Activated gamma-delta T cell (primary cell): ENCODE data around the gene EMILIN1.

ENCODE experiments used
- DNase-seq: peaks from one replicate; lab custom pipeline; 2025; lab: John Stamatoyannopoulos, UW

EMILIN1 gene

GRCh38 chr2:27080140-27080469, 1.7 kb downstream of the EMILIN1 start:
- DNase-seq, result no peak

- no peak for DNase-seq
Observed at GRCh38 chr2:27080603-27080936, 2.2 kb downstream of the EMILIN1 start.

GRCh38 chr2:27081984-27082772, 3.8 kb downstream of the EMILIN1 start:
- no peak for DNase-seq

- no peak for DNase-seq
Observed at GRCh38 chr2:27082773-27083409, 4.5 kb downstream of the EMILIN1 start.

GRCh38 chr2:27083410-27084296, 5.2 kb downstream of the EMILIN1 start:
- DNase-seq, result no peak

- DNase-seq, result no peak
Observed at GRCh38 chr2:27084297-27085061, 6.1 kb downstream of the EMILIN1 start.

GRCh38 chr2:27085062-27085672, 6.8 kb downstream of the EMILIN1 start:
- DNase-seq, result no peak

DNA sequence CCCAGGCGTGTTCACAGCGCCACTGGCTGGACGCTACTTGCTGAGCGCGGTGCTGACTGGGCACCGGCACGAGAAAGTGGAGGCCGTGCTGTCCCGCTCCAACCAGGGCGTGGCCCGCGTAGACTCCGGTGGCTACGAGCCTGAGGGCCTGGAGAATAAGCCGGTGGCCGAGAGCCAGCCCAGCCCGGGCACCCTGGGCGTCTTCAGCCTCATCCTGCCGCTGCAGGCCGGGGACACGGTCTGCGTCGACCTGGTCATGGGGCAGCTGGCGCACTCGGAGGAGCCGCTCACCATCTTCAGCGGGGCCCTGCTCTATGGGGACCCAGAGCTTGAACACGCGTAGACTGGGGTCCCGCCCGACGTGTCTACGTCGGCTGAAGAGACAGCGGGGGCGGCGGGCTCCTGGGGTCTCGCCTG, 7.3 kb downstream of the EMILIN1 start:
- DNase-seq, result no peak

- DNase-seq, result peak; percentile 97
Observed at GRCh38 chr2:27086090-27086723, 7.8 kb downstream of the EMILIN1 start.

- DNase-seq, result no peak
Observed at GRCh38 chr2:27086724-27087593, 8.5 kb downstream of the EMILIN1 start, which contains the start of gene KHK. TSS of gene KHK (plus strand) at chr2:27086772. CDS start at chr2:27087260, 488 bp downstream.

DNA sequence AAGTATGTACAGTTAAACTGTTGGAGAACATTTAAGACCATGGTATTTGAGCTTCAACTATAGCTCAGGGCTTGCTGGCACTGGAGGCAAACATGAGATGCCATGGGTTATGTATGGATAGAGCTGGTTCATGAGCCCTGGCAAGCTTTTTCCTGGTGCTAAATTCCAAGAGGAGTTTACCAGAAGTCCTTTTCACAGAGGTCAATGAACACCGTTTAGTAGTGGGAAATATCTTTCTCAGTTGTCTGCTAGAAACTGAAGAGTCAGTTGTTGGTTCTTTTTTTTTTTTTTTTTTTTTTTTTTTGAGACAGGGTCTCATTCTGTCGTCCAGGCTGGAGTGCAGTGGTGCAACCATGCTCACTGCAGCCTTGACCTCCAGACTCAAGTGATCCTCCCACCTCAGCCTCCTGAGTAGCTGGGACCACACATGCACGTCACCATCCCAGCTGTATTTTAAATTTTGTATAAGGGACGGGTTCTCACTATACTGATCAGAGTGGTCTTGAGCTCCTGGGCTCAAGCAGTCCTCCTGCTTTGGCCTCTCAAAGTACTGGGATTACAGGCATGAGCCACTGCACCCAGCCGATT, 9.5 kb downstream of the EMILIN1 start:
- no peak for DNase-seq

GRCh38 chr2:27088634-27089033, 10.2 kb downstream of the EMILIN1 start:
- DNase-seq, result no peak

DNA sequence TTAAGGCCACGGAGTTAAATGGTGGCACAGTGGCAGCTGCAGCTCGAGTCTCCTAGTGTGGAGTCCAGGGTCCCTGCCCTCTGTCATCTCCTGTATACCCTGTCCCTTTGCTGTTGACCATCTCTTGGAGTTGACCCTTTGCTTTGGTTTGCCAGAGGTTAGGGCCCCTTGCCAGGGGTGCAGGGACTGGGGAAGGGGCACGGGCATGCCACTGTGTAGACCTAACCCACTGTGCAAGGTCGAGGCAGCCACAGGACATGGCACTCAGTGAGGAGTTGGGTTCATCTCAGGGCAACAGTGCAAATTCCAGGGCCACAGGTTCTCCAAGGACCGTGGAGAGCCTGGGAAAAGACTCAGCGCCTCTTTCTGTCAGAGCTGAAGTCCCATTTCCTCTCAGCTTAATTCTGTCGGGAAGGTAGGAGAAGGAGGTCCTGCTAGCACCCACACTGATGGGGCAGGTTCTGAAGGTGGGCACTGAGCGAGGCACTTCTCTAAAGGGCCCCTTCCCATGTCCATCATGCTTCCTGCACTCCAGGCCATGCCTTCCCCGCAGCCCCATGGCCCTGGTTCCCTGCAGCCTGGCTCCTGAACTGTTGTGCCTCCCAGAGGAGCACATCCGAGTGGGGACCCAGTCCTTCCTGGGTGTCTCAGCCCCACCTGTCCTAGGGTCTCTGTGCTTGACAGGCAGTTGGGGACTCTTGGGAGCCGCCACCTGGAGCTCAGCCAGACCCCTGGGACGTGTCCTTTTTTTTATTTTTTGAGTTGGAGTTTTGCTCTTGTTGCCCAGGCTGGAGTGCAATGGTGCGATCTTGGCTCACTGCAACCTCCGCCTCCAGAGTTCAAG, 10.9 kb downstream of the EMILIN1 start:
- no peak for DNase-seq

DNA sequence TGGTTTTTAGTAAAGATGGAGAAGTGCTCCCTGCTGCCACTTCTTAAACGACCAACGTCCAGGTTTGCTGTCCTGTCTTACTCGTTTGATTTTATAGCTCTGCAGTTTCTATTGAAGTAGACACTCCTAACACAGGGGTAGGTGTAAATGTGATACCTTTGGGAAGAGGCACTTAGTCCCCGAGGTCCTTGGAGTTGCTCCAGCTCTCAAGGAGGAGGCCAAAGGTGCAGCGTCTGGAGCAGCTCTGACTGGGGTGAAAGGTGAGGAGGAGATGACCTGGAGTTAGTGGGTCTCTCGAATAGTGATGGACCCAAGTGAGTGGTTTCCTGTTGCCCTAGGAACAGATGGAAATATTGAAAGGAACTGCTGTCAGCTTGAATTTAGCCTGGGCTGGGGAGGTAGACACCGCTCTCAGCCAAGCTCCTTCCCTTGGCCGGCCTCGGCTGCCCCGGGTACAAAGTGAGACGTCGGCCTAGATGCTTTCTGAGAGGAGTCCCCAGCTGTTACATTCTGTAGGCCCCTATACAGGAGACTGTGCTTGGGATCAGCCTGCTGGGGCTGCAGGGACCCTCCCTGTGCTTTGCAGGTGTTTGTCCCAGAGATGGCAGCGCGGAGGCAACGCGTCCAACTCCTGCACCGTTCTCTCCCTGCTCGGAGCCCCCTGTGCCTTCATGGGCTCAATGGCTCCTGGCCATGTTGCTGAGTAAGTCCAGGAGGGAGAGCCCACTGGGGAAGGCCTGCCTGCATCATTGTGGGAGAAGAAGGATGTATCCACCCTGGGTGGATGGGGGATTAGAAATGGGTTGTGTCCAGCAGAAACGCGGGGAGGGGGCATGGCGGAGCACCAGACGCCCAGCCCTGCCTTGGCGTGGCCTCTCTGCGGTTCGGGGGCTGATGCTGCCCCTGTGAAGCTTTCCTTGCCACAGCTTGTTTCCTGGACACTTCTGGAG, 13.6 kb downstream of the EMILIN1 start:
- no peak for DNase-seq

DNA sequence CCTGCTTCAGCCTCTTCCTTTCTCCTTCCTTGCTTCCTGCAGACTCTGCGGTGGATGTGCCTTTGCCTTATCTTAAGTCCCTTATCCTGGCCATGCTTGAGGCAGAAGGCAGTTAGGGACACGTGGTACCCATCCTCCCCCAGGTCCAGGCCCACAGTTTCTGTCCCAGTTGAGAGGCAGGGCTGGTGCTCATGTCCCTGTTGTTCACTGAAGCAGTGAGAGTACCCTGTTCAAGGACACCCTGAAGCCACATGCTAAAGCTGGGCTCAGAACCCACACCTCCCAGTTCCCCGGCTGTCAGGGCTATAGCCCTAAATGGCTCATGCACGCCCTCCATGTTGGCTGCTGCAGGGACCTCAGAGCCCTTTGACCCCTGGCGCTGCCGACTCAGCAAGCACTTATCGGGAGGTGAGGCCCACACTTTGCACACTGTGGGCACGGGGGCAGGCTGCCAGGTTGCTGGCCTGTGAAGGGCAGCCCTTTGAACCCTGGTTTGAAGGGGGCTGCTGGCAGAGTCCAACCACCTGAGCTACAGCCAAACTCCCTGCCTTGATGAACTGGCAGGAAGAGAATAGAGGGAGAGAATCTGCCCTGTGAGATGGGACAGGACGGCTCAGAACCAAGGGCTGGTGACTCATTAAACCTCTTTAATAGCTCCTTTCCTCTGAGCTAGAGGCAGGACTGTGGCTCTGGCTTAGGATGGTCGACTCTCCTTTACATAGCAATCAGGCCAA, 14.4 kb downstream of the EMILIN1 start:
- DNase-seq, result no peak

- DNase-seq, result no peak
Observed at GRCh38 chr2:27093430-27094352, 15.3 kb downstream of the EMILIN1 start.
